Esophagus (tissue), 2 donors: Measurements from ENCODE around the gene DOCK6. TPM values are rescaled to one million over a fixed set of nuclear protein-coding genes. Genes with fewer than 3 reads are reported as not detected.
"Not testable (repeated sequence)": the region's sequence is repeated elsewhere in the genome, so short reads cannot be mapped to it uniquely, and the experiment has no call there.

ENCODE experiments used
- H3K27ac ChIP-seq, 2 donors: one replicate each; pipeline ENCODE4 v1.5.1; 2013; ENCODE audit warnings: low read depth in 2 of 2, mild to moderate bottlenecking in 2 of 2, inconsistent platforms in 1 of 2, low read length in 1 of 2, moderate library complexity in 1 of 2
- H3K27me3 ChIP-seq, 2 donors: one replicate each; pipeline ENCODE4 v1.6.1; 2013; ENCODE audit warnings: low read length in 2 of 2, control low read depth in 1 of 2, mild to moderate bottlenecking in 1 of 2; ENCODE audit not compliant: insufficient read depth in 2 of 2, control insufficient read depth in 1 of 2
- H3K36me3 ChIP-seq, 2 donors: one replicate each; pipeline ENCODE4 v1.6.1; 2013; ENCODE audit warnings: low read length in 1 of 2; ENCODE audit not compliant: control insufficient read depth in 2 of 2, insufficient read depth in 2 of 2
- H3K4me1 ChIP-seq, 2 donors: one replicate each; pipeline ENCODE4 v1.6.1; 2013; ENCODE audit warnings: low read length in 1 of 2; ENCODE audit not compliant: control insufficient read depth in 2 of 2, insufficient read depth in 2 of 2
- H3K4me3 ChIP-seq, 2 donors: one replicate each; pipeline ENCODE4 v1.5.1; 2013; ENCODE audit warnings: low read length in 2 of 2, mild to moderate bottlenecking in 2 of 2, low read depth in 1 of 2, moderate library complexity in 1 of 2
- H3K9me3 ChIP-seq, 2 donors: one replicate each; pipeline ENCODE4 v1.6.1; 2013; ENCODE audit warnings: mild to moderate bottlenecking in 2 of 2, low read depth in 1 of 2, low read length in 1 of 2, moderate library complexity in 1 of 2; ENCODE audit not compliant: control insufficient read depth in 2 of 2, insufficient read depth in 1 of 2
- WGBS, 2 donors: extraction: QIAGEN DNeasy Blood & Tissue Kit; methylation state at CpG; one replicate each; pipeline ENCODE4 v1.1.7; 2013; 5-methylcytosine and 5-hydroxymethylcytosine counted together
- polyA plus RNA-seq, 2 donors: library from polyadenylated mRNA; stranded (reverse); fragments of 200-250 nt; gene quantifications; one replicate each; pipeline ENCODE4 v1.2.3, GENCODE V29; 2013
- donor health status: healthy with polysubstance abuse.
- donor health status: Bipolar disorder and iron deficiency.

DOCK6 gene
- polyA plus RNA-seq, 2 donors: 25.8 to 53.5 TPM

GRCh38 chr19:11181488-11181887 lies 80.8 kb downstream of the DOCK6 start:
- WGBS, 2 donors: 92 to 95% methylated on average over 4 of the region's 4 CpGs
- Histone ChIP-seq H3K36me3 (peaks cover 0 to 3% of the 10 kb centered on the region in 2 donors), H3K9me3 (no peaks in the 10 kb centered on the region), H3K27me3 (no peaks in the 10 kb centered on the region), H3K4me1 (no peaks in the 10 kb centered on the region), H3K27ac (peak overlapping the region in 1 of 2 donors; percentile 38), H3K4me3 (no peak overlapping the region)

DNA sequence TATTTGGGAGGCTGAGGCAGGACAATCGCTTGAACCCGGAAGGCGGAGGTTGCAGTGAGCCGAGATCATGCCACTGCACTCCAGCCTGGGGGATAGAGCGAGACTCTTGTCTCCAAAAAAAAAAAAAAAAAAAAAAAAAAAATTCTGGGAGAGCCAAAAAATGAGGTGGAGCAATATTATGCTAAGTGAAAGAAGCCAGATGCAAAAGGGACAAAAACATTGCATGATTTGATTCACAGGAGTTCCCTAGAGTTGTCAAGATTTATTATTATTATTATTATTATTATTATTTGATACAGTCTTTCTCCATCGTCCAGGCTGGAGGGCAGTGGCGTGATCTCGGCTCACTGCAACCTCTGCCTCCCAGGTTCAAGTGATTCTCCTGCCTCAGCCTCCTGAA lies 81.3 kb downstream of the DOCK6 start:
- not testable (repeated sequence) for H3K9me3 ChIP-seq, H3K27me3 ChIP-seq, H3K4me1 ChIP-seq, H3K36me3 ChIP-seq, H3K4me3 ChIP-seq
- peak overlapping the region in 1 of 2 donors; percentile 56 for H3K27ac ChIP-seq
- 78 to 82% methylated on average over 8 of the region's 8 CpGs for WGBS, 2 donors

DNA sequence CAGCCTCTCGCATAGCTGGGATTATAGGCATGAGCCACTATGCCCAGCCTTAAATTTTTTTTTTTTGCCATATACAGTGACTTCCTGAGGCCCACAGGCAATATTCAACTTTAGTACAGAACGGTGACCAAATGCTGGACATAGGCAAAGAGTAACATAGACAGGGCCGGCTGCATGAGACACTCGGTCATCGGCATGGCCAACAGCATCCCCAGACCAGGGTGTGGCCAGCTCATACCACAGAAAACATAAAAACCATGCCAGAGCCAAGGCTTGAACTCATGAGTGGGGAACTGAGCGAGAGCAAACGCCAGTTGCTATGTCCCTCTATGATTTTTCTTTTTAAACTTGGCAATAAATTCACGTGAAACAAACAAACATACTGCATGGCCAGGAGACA lies 82.0 kb downstream of the DOCK6 start:
- WGBS, 2 donors: 57 to 65% methylated on average over 8 of the region's 8 CpGs
- H3K9me3 ChIP-seq: no peaks in the 10 kb centered on the region
- no peak overlapping the region for H3K4me3 ChIP-seq
- H3K27ac ChIP-seq: peak overlapping the region; percentile 3 to 56
- peaks cover 3 to 11% of the 10 kb centered on the region in 2 donors for H3K36me3 ChIP-seq
- no peaks in the 10 kb centered on the region for H3K27me3 ChIP-seq
- H3K4me1 ChIP-seq: no peaks in the 10 kb centered on the region

DNA sequence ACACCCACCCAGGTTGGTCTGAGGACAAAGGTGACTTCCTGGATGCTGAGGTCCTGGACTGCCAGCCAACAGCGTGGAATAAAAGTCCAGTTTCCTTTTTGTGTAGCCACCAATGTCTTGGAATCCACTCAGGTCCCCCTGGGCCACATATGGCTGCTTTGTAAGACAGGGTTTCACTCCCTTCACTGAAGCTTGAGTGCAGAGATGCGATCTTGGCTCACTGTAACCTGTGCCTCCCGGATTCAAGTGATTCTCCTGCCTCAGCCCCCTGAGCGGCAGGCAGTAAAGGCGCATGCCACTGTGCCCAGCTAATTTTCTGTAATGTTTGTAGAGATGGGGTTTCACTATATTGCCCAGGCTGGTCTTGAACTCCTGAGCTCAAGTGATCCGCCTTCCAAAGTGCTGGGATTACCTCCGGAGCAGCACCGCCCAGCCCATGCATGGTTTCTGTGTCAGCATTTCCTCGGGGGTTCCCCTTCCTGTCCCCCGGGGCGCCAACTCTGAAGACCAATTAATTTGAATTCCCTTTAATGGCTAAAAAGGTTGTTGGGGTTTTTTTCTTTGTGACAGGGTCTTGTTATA lies 82.5 kb downstream of the DOCK6 start:
- Histone ChIP-seq H3K9me3 (no peaks in the 10 kb centered on the region), H3K36me3 (peaks cover 3 to 11% of the 10 kb centered on the region in 2 donors), H3K4me1 (no peaks in the 10 kb centered on the region), H3K27me3 (no peaks in the 10 kb centered on the region), H3K4me3 (no peak overlapping the region), H3K27ac (peak overlapping the region; percentile 3 to 44)
- 47 to 49% methylated on average over 11 of the region's 11 CpGs for WGBS, 2 donors

GRCh38 chr19:11179145-11179465 lies 83.2 kb downstream of the DOCK6 start:
- not testable (repeated sequence) for H3K27ac ChIP-seq, H3K4me1 ChIP-seq, H3K4me3 ChIP-seq, H3K27me3 ChIP-seq, H3K9me3 ChIP-seq
- 85 to 90% methylated on average over 9 of the region's 9 CpGs for WGBS, 2 donors
- peaks cover 3 to 15% of the 10 kb centered on the region in 2 donors for H3K36me3 ChIP-seq

DNA sequence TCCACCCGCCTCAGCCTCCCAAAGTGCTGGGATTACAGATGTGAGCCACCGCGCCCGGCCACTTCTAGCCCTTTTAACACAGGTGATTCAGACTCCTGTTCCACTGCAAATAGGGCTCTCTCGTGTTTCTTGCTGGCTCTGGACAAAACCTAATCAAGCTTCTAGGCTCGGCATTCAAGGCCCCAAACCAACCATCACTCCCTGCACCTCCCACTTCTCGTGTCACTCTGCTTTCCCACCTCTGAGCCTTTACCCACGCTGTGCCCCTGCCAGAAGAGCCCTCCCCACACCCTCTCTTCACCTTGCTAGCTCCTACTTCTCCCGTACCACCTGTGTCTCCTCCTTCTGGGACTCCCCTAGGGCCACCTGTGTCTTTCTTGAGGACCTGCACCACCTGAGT lies 84.7 kb downstream of the DOCK6 start:
- Histone ChIP-seq H3K9me3 (no peaks in the 10 kb centered on the region), H3K4me1 (peaks cover 0 to 3% of the 10 kb centered on the region in 2 donors), H3K27ac (no peak overlapping the region), H3K4me3 (no peak overlapping the region), H3K27me3 (no peaks in the 10 kb centered on the region), H3K36me3 (peaks cover 3 to 25% of the 10 kb centered on the region in 2 donors)
- 86 to 92% methylated on average over 9 of the region's 9 CpGs for WGBS, 2 donors

DNA sequence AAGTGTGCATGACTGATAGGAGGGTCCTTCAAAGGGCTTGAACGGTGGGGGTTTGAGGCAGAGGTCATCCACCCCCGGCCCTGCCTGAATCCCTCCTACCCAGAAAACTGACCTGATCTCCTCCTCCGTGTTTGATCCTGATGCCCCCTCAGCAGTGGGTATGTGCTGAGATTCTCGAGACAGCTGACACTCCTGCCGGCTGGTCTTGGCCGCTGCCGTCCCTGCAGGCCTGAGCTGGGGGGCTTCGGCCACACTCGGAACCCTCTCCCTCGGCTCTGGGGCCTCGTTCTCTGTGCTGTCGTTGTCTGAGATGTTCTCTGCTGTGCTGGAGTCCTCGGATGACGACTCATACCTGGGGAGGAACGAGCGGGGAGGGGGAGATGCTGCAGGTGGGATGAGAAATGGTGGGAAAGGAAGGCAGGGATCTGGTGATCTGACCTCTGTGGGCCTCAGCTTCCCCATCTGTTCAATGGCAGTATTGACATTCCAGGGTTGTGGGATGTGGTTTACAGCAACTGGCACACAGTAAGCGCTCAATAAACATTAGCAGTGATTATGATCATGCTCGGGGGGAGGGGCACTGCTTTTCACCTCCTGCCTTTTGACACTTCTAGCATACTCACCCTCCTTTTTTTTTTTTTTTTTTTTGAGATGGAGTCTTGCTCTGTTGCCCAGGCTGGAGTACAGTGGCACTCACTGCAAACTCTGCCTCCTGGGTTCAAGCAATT lies 85.7 kb downstream of the DOCK6 start:
- Histone ChIP-seq H3K27ac (no peak overlapping the region), H3K36me3 (peaks cover 3 to 25% of the 10 kb centered on the region in 2 donors), H3K9me3 (no peaks in the 10 kb centered on the region), H3K4me3 (no peak overlapping the region), H3K4me1 (peaks cover 0 to 3% of the 10 kb centered on the region in 2 donors), H3K27me3 (no peaks in the 10 kb centered on the region)
- 92 to 93% methylated on average over 18 of the region's 18 CpGs for WGBS, 2 donors

DNA sequence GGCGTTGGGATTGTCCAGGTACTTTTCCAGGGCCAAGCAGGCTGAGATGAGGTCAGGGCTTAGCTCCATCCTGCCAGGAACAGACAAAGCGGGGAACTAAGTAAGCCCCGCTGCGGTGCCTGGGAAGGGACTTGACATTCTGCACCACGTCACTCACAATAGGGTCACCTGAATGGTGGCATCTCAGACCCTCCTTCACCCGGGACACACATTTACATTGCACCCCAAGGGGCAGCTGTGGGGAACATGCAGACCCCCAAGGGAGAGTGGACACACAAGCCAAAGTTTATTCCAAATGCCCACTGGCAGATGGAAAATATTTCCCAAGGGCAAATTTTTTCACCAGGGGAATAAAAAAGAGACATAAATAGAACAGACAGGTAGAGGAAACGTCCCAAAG lies 86.4 kb downstream of the DOCK6 start:
- no peaks in the 10 kb centered on the region for H3K27me3 ChIP-seq
- no peak overlapping the region for H3K27ac ChIP-seq
- H3K4me3 ChIP-seq: no peak overlapping the region
- WGBS, 2 donors: 83 to 85% methylated on average over 7 of the region's 7 CpGs
- no peaks in the 10 kb centered on the region for H3K9me3 ChIP-seq
- peaks cover 0 to 3% of the 10 kb centered on the region in 2 donors for H3K4me1 ChIP-seq
- peaks cover 3 to 25% of the 10 kb centered on the region in 2 donors for H3K36me3 ChIP-seq

DNA sequence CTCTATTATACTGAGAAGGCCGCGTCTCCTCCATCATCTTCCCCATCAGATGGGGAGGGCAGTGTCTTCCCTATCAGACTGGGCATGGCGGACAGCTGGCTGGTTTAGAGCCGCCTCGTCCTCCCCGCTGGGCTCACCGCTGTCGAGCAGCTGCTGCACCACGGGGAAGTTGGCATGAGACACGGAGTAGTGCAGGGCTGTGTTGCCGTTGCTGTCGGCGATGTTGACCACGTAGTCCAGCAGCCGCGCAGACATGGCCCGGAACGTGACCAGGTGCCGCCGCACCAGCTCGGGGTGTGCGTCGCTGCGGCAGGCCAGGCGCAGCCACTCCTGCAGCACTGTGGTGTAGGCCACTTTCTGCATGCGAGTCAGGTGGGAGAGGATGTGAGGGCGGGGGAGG lies 88.0 kb downstream of the DOCK6 start:
- no peaks in the 10 kb centered on the region for H3K27me3 ChIP-seq
- H3K36me3 ChIP-seq: peaks cover 3 to 35% of the 10 kb centered on the region in 2 donors
- 94 to 98% methylated on average over 27 of the region's 27 CpGs for WGBS, 2 donors
- no peak overlapping the region for H3K4me3 ChIP-seq
- no peak overlapping the region for H3K27ac ChIP-seq
- H3K9me3 ChIP-seq: no peaks in the 10 kb centered on the region
- H3K4me1 ChIP-seq: peaks cover 0 to 3% of the 10 kb centered on the region in 2 donors
